ENCODE data around the gene GPR152.

The GPR152 gene

GRCh38 chr11:67465189-67465510 is 12.6 kb upstream of the GPR152 start:
- no peak for FAIRE-seq
- no peak for DNase-seq (ENCODE audit: insufficient read length, low spot score)
- TF ChIP-seq POLR2A (IDR thresholded peaks at IDR 0.05; ENCODE audit: low read depth, low read length), result no peak

GRCh38 chr11:67464411-67465188 is 12.1 kb upstream of the GPR152 start:
- no peak for FAIRE-seq
- peak; percentile 44 for TF ChIP-seq POLR2A (IDR thresholded peaks at IDR 0.05; ENCODE audit: low read depth, low read length)
- peak; percentile 85 for DNase-seq (ENCODE audit: insufficient read length, low spot score)

GRCh38 chr11:67463680-67464410 is 11.3 kb upstream of the GPR152 start:
- TF ChIP-seq POLR2A (IDR thresholded peaks at IDR 0.05; ENCODE audit: low read depth, low read length), result peak; percentile 36; the same call in 1 of the 2 replicates
- no peak for FAIRE-seq
- peak; percentile 96 for DNase-seq (ENCODE audit: insufficient read length, low spot score)

- DNase-seq (ENCODE audit: insufficient read length, low spot score) (no peak), FAIRE-seq (no peak)
- no peak for TF ChIP-seq POLR2A (IDR thresholded peaks at IDR 0.05; ENCODE audit: low read depth, low read length)
Measured at GRCh38 chr11:67463186-67463585, 10.7 kb upstream of the GPR152 start.

- TF ChIP-seq POLR2A (IDR thresholded peaks at IDR 0.05; ENCODE audit: low read depth, low read length), result no peak
- FAIRE-seq, result no peak
- DNase-seq (ENCODE audit: insufficient read length, low spot score), result no peak
Measured at GRCh38 chr11:67458266-67458665, 5.7 kb upstream of the GPR152 start.

- DNase-seq (ENCODE audit: insufficient read length, low spot score), result no peak
- TF ChIP-seq POLR2A (IDR thresholded peaks at IDR 0.05; ENCODE audit: low read depth, low read length), result no peak
- FAIRE-seq, result no peak
Measured at GRCh38 chr11:67457453-67457852, 4.9 kb upstream of the GPR152 start.

GRCh38 chr11:67456068-67456705 is 3.7 kb upstream of the GPR152 start:
- DNase-seq (ENCODE audit: insufficient read length, low spot score), result no peak
- TF ChIP-seq POLR2A (IDR thresholded peaks at IDR 0.05; ENCODE audit: low read depth, low read length), result no peak
- FAIRE-seq, result no peak

GRCh38 chr11:67455054-67455453 is 2.5 kb upstream of the GPR152 start, which contains the start of gene CABP4:
Gene CABP4 (plus strand): TSS chr11:67455354. CDS start chr11:67455424, 70 bp downstream.
- TF ChIP-seq POLR2A (IDR thresholded peaks at IDR 0.05; ENCODE audit: low read depth, low read length), result no peak
- FAIRE-seq, result no peak
- no peak for DNase-seq (ENCODE audit: insufficient read length, low spot score)

- TF ChIP-seq POLR2A (IDR thresholded peaks at IDR 0.05; ENCODE audit: low read depth, low read length), result no peak
- no peak for FAIRE-seq
Measured at GRCh38 chr11:67453816-67454732, 1.5 kb upstream of the GPR152 start.

GRCh38 chr11:67451658-67451976 is 912 bp downstream of the GPR152 start:
- FAIRE-seq (no peak), DNase-seq (ENCODE audit: insufficient read length, low spot score) (no peak)
- TF ChIP-seq POLR2A (IDR thresholded peaks at IDR 0.05; ENCODE audit: low read depth, low read length), result no peak

More at GRCh38 chr11:67453816-67454732, 1.5 kb upstream of the GPR152 start:
- no peak for DNase-seq (ENCODE audit: insufficient read length, low spot score)

- FAIRE-seq (no peak), DNase-seq (ENCODE audit: insufficient read length, low spot score) (no peak)
- no peak for TF ChIP-seq POLR2A (IDR thresholded peaks at IDR 0.05; ENCODE audit: low read depth, low read length)
Measured at GRCh38 chr11:67450796-67451657, 1.5 kb downstream of the GPR152 start.

- no peak for TF ChIP-seq POLR2A (IDR thresholded peaks at IDR 0.05; ENCODE audit: low read depth, low read length)
- DNase-seq (ENCODE audit: insufficient read length, low spot score) (no peak), FAIRE-seq (no peak)
Measured at GRCh38 chr11:67449116-67449844, 3.2 kb downstream of the GPR152 start.

Data from H54 (cell line).